NCI-H1105 treated with DMSO at 0.1 percent for 48 hours (cell line): ENCODE results near the gene ZNF823.
"Not testable (repeated sequence)": the region's sequence is repeated elsewhere in the genome, so short reads cannot be mapped to it uniquely, and the experiment has no call there.

ENCODE experiments used
- DNase-seq: peaks from one replicate; lab custom pipeline; 2025; lab: John Stamatoyannopoulos, UW

ZNF823 gene

DNA sequence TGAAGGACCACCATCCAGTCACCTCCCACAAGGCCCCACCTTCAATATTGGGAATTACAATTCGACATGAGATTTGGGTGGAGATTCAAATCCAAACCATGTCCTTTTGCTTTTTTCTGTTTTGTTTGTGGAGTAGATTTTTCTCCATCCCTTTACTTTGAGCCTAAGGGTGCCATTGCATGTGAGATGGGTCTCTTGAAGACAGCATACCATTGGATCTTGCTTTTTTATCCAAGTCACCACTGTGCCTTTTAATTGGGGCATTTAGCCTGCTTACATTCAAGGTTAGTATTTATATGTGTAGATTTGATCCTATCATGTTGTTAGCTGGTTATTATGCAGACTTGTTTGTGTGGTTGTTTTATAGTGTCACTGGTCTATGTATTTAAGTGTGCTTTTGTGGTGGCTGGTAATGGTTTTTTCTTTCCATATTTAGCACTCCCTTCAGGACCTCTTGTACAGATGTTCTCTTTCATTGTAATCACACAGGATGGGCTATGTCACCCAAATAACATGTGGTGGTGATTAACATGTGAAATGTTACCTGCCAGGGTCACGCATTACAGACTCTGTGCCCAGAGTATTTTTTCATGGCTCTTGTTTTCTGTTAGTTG, 58.0 kb downstream of the ZNF823 start:
- no peak for DNase-seq

DNA sequence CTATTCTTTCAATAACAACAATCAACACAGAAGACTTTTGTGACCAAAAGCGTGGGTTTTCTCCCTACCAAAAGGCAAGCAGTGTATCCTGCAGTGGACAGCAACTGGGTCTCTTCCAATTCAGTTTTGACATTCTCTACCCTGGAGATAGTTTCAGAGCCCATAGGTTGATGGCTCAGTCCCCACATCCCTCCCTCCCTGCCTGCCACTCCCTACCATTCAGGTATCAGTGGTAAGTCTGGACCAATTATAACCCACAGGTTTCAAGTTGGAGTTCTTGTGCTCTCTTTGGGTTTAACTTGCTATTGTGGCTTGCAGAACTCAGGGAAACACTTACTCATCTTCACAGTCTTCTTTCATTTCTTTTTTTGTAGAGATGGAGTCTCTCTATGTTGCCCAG, 60.2 kb downstream of the ZNF823 start:
- DNase-seq: no peak

DNA sequence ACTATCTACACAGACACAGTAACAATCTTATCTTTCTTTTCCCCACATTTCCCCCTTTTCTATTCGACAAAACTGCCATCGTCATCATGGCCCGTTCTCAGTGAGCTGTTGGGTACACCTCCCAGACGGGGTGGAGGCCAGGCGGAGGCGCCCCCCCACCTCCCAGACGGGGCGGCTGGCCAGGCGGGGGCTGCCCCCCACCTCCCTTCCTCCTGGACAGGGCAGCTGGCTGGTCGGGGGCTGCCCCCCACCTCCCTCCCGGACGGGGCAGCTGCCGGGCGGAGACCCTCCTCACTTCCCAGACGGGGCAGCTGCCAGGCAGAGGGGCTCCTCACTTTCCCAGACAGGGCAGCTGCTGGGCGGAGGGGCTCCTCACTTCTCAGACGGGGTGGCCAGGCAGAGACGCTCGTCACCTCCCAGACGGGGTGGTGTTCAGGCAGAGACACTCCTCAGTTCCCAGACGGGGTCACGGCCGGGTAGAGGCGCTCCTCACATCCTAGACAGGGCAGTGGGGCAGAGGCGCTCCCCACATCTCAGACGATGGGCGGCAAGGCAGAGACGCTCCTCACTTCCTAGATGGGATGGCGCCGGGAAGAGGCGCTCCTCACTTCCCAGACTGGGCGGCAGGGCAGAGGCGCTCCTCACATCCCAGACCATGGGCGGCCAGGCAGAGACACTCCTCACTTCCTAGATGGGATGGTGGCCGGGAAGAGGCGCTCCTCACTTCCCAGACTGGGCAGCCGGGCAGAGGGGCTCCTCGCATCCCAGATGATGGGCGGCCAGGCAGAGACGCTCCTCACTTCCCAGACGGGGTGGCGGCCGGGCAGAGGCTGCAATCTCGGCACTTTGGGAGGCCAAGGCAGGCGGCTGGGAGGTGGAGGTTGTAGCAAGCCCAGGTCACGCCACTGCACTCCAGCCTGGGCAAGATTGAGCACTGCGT, 61.8 kb downstream of the ZNF823 start:
- DNase-seq: not testable (repeated sequence)

DNA sequence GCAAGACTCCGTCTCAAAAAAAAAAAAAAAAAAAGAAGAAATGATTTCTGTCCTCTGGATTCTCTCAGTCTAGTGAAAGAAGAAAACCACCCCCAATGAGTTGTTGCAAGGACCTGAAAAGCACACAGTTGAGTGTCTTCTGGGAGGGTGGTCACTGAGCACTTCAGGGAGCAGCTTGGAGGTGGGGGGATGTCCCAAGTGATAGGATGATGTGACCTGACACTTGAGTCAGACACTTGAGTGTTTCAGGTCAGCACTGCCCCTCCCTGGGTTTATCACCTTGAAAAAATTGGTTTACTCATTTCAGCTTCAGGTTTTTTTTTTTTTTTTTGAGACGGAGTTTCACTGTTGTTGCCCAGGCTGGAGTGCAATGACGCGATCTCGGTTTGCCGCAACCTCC, 63.2 kb downstream of the ZNF823 start:
- DNase-seq: no peak

DNA sequence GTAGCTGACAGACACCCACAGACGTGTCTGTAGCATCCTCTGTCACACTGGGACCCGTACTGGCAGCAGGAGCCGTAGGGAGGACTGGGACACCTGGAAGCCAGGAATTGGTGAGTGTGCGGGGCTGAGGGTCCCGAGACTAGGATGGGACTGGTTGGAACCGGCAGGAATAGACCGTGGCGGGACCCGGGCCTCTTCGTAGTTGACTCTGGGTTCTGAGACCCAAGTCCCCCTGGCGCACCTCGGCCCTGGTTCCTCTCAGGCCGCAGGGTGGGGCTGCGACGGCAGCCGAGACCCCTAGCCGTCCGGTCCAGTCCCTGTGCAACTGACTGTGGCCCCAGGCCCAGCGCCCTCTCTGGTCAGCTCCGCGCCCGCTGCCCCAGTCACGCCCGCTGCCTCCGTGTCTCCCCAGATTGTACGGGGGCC, 64.7 kb downstream of the ZNF823 start:
- DNase-seq: no peak

DNA sequence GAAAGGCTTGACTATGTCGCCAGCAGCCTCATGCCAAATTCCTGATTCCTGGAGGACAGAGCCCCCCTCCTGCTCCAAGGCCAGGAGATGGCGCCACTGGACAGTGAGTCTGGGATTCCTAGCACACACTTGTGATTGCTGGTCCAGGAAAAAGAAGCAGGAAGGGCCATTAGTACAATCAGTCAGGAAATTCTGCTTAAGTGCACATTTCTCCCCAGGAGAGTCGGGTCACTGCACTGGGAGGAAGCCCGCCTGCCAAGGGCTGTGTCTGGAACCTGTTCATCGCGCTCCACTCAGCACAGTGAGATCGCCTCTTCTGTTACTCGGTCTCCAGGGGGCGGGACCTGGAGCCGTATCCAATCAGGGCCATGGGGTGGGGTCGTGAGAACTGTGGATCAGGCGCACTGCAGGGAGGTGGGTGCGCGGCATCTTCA, 65.1 kb downstream of the ZNF823 start:
- DNase-seq: no peak
